Calu3 (cell line): ENCODE measurements around the gene RHOBTB1. TPM values are rescaled to one million over a fixed set of nuclear protein-coding genes. Genes with fewer than 3 reads are reported as not detected.

Source experiments
- BruUV-seq: library from RNA; stranded (reverse); fragments of 400-500 nt; replicated peaks from 2 replicates; lab custom pipeline; 2021; lab: Mats Ljungman, UMichigan
- CTCF ChIA-PET: fragments of 300-600 bp; sonication (Branson Sonifier 250); formaldehyde crosslinking; loops from one replicate; lab custom pipeline; 2022; ENCODE audit warnings: antibody characterized with exemption; lab: Charles Lee
- DNase-seq: peaks from one replicate; pipeline ENCODE4 v3.0.0; 2022
- H3K27ac Mint-ChIP-seq: one replicate; pipeline ENCODE4 v1.8.0; 2022; ENCODE audit warnings: mixed read lengths; ENCODE audit not compliant: unreplicated experiment
- H3K27me3 Mint-ChIP-seq: one replicate; pipeline ENCODE4 v1.8.0; 2022; ENCODE audit warnings: mixed read lengths; ENCODE audit not compliant: unreplicated experiment
- H3K36me3 Mint-ChIP-seq: one replicate; pipeline ENCODE4 v1.8.0; 2022; ENCODE audit warnings: mild to moderate bottlenecking, moderate library complexity, mixed read lengths; ENCODE audit not compliant: insufficient read depth, unreplicated experiment
- H3K4me1 Mint-ChIP-seq: one replicate; pipeline ENCODE4 v1.8.0; 2022; ENCODE audit warnings: mild to moderate bottlenecking, low read depth, mixed read lengths; ENCODE audit not compliant: unreplicated experiment
- H3K4me3 Mint-ChIP-seq: one replicate; pipeline ENCODE4 v1.8.0; 2022; ENCODE audit warnings: mild to moderate bottlenecking, low read depth, moderate library complexity, mixed read lengths; ENCODE audit not compliant: unreplicated experiment
- H3K9me3 Mint-ChIP-seq: one replicate; pipeline ENCODE4 v1.8.0; 2022; ENCODE audit warnings: low read depth, mixed read lengths; ENCODE audit not compliant: unreplicated experiment
- intact Hi-C: fragments of 100-400 bp; cut with micrococcal nuclease; formaldehyde crosslinking; loops from one replicate; pipeline ENCODE4 v1.10.0; 2022; ENCODE audit not compliant: unreplicated experiment
- total RNA-seq: library from RNA; stranded (reverse); gene quantifications from 2 replicates; pipeline ENCODE4 v1.2.3, GENCODE V29; 2022
- TF ChIP-seq, protein P1 (sequence below): fragments of 200-600 bp; IDR thresholded peaks from one replicate; pipeline ENCODE4 v1.8.0; 2022; ENCODE audit warnings: antibody characterized with exemption; ENCODE audit not compliant: unreplicated experiment

The RHOBTB1 gene
- total RNA-seq, 1 experiment from 2014 or later = 9.8 TPM

DNA sequence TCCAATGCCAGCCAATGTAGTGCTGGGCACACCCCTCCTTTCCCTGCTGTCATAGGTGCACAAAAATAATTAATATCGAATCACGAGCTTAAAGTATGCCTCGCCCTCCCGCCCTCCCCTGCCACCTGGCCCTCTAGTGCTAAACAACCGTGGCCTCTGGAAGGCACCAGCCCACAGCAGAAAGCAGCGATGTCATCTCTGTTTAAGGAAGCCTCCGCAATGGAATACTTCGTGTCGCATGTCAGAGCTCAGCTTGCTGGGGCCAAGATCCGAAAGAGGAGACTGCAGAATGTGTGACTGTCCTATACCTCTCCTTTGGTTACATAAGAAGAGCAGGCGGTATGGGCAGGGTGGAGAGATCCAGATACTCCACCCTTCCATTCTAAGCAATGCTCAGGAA is 71.5 kb downstream of the RHOBTB1 start:
- H3K36me3 Mint-ChIP-seq = no peaks in the 10 kb centered on the region
- H3K27ac Mint-ChIP-seq = no peak overlapping the region
- H3K27me3 Mint-ChIP-seq = no peaks in the 10 kb centered on the region
- CTCF ChIA-PET = no interaction called here
- H3K4me1 Mint-ChIP-seq = no peaks in the 10 kb centered on the region
- TF ChIP-seq, protein P1, sequence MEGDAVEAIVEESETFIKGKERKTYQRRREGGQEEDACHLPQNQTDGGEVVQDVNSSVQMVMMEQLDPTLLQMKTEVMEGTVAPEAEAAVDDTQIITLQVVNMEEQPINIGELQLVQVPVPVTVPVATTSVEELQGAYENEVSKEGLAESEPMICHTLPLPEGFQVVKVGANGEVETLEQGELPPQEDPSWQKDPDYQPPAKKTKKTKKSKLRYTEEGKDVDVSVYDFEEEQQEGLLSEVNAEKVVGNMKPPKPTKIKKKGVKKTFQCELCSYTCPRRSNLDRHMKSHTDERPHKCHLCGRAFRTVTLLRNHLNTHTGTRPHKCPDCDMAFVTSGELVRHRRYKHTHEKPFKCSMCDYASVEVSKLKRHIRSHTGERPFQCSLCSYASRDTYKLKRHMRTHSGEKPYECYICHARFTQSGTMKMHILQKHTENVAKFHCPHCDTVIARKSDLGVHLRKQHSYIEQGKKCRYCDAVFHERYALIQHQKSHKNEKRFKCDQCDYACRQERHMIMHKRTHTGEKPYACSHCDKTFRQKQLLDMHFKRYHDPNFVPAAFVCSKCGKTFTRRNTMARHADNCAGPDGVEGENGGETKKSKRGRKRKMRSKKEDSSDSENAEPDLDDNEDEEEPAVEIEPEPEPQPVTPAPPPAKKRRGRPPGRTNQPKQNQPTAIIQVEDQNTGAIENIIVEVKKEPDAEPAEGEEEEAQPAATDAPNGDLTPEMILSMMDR = no peak
- no peak for DNase-seq
- no peak overlapping the region for H3K4me3 Mint-ChIP-seq
- no peaks in the 10 kb centered on the region for H3K9me3 Mint-ChIP-seq
- intact Hi-C loops = no loop called here
- BruUV-seq = no TSS peak

- Mint-ChIP-seq H3K27me3 (no peaks in the 10 kb centered on the region), H3K9me3 (no peaks in the 10 kb centered on the region), H3K4me3 (no peak overlapping the region), H3K27ac (no peak overlapping the region), H3K4me1 (no peaks in the 10 kb centered on the region), H3K36me3 (no peaks in the 10 kb centered on the region)
- no peak for DNase-seq
- TF ChIP-seq, protein P1 = no peak
- intact Hi-C loops = no loop called here
- no TSS peak for BruUV-seq
- CTCF ChIA-PET = no interaction called here
Measured at GRCh38 chr10:60871215-60871614, 72.8 kb downstream of the RHOBTB1 start.

DNA sequence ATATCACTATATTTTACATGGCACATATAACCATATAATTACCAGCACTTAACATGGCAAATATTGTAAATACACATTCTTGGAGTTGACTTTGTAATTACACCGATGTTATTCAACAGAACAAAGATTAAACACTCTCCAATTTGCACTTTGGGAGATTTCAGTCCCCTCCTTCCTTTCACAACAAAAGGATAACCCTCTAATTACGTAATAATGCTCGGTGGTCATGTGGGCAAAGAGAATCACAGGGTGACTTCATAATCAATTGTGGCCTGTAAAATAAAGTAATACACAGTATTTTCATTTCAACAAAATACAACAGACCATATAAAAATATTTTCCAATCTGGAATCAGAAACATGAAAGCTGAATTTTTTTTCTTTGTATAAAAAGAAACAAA is 73.2 kb downstream of the RHOBTB1 start:
- BruUV-seq = no TSS peak
- CTCF ChIA-PET = no interaction called here
- TF ChIP-seq, protein P1 = no peak
- Mint-ChIP-seq H3K27ac (no peak overlapping the region), H3K4me1 (no peaks in the 10 kb centered on the region), H3K36me3 (no peaks in the 10 kb centered on the region), H3K27me3 (no peaks in the 10 kb centered on the region), H3K4me3 (no peak overlapping the region), H3K9me3 (no peaks in the 10 kb centered on the region)
- DNase-seq = no peak
- intact Hi-C loops = no loop called here

DNA sequence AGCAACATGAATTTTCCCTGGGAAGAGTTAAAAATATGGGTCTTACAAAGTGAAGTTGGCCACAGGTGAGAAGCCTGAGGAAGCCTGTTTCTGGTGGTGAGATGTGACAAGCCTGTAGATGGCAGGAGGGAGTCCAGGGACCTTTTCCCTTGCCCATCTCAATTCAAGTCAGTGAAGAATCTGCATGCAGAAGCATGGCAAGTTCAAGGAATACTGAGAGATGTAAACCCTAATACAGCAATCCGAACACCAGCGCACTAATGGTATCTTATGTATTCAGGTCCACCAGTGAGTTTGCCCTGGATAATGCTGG is 73.6 kb downstream of the RHOBTB1 start:
- intact Hi-C loops = no loop called here
- TF ChIP-seq, protein P1 = no peak
- H3K4me3 Mint-ChIP-seq = no peak overlapping the region
- H3K9me3 Mint-ChIP-seq = no peaks in the 10 kb centered on the region
- no peaks in the 10 kb centered on the region for H3K4me1 Mint-ChIP-seq
- DNase-seq = no peak
- no TSS peak for BruUV-seq
- H3K36me3 Mint-ChIP-seq = no peaks in the 10 kb centered on the region
- no peaks in the 10 kb centered on the region for H3K27me3 Mint-ChIP-seq
- CTCF ChIA-PET = no interaction called here
- H3K27ac Mint-ChIP-seq = no peak overlapping the region
